GM23338 (cell line): ENCODE measurements around the gene CACNA2D3. TPM values are rescaled to one million over a fixed set of nuclear protein-coding genes. Genes with fewer than 3 reads are reported as not detected.

ENCODE experiments used
- ATAC-seq: fragments of 200-7000 bp; cut with Tn5 transposase; 3 replicates; pipeline ENCODE4 v1.9.1; 2020
- DNase-seq: peaks from one replicate; pipeline ENCODE4 v3.0.0-alpha.2; 2015; ENCODE audit warnings: low spot score
- H2AFZ ChIP-seq: fragments of 200-600 bp; sonication (generic); 2 replicates; pipeline ENCODE4 v1.8.0; 2016; ENCODE audit warnings: antibody characterized with exemption, mild to moderate bottlenecking, moderate library complexity
- H3F3A ChIP-seq: fragments of 200-600 bp; sonication (generic); replicated peaks from 2 replicates; pipeline ENCODE4 v1.8.0; 2017; ENCODE audit warnings: antibody characterized with exemption, mixed run types, low read depth
- H3K27ac ChIP-seq: fragments of 200-600 bp; sonication (generic); 2 replicates; pipeline ENCODE4 v1.6.1; 2016; ENCODE audit warnings: low read depth
- H3K27me3 ChIP-seq: fragments of 200-600 bp; sonication (generic); 2 replicates; pipeline ENCODE4 v1.8.0; 2016; ENCODE audit warnings: mild to moderate bottlenecking, mixed run types, moderate library complexity; ENCODE audit not compliant: insufficient read depth
- H3K36me3 ChIP-seq: fragments of 200-600 bp; sonication (generic); 2 replicates; pipeline ENCODE4 v1.8.0; 2016; ENCODE audit warnings: mild to moderate bottlenecking; ENCODE audit not compliant: insufficient read depth
- H3K4me1 ChIP-seq: fragments of 200-600 bp; sonication (generic); 2 replicates; pipeline ENCODE4 v1.8.0; 2016; ENCODE audit warnings: mild to moderate bottlenecking, moderate library complexity; ENCODE audit not compliant: insufficient read depth
- H3K4me2 ChIP-seq: fragments of 200-600 bp; sonication (generic); 2 replicates; pipeline ENCODE4 v1.7.1; 2017; ENCODE audit warnings: mixed run types
- H3K4me3 ChIP-seq: fragments of 200-600 bp; sonication (generic); 2 replicates; pipeline ENCODE4 v1.6.1; 2016; ENCODE audit warnings: mixed run types
- H3K79me2 ChIP-seq: fragments of 200-600 bp; sonication (generic); replicated peaks from 2 replicates; pipeline ENCODE4 v1.8.0; 2017; ENCODE audit warnings: mild to moderate bottlenecking; ENCODE audit not compliant: insufficient read depth
- H3K9me2 ChIP-seq: fragments of 200-600 bp; sonication (generic); 2 replicates; pipeline ENCODE4 v1.8.0; 2017; ENCODE audit not compliant: insufficient read depth
- H4K20me1 ChIP-seq: fragments of 200-600 bp; sonication (generic); replicated peaks from 2 replicates; pipeline ENCODE4 v1.8.0; 2017; ENCODE audit warnings: mild to moderate bottlenecking; ENCODE audit not compliant: insufficient read depth
- H3K27ac Mint-ChIP-seq: 2 replicates; pipeline ENCODE4 v1.8.0; 2020; ENCODE audit warnings: inconsistent platforms, mild to moderate bottlenecking, moderate library complexity, mixed read lengths
- H3K27me3 Mint-ChIP-seq: 3 replicates; pipeline ENCODE4 v1.8.0; 2022; ENCODE audit warnings: low read depth, mild to moderate bottlenecking, moderate library complexity, mixed read lengths, inconsistent platforms; ENCODE audit not compliant: insufficient read depth, poor library complexity
- H3K36me3 Mint-ChIP-seq: 3 replicates; pipeline ENCODE4 v1.8.0; 2021; ENCODE audit warnings: low read depth, mild to moderate bottlenecking, inconsistent platforms, moderate library complexity, mixed read lengths
- H3K4me1 Mint-ChIP-seq: 3 replicates; pipeline ENCODE4 v1.8.0; 2020; ENCODE audit warnings: mild to moderate bottlenecking, inconsistent platforms, mixed read lengths
- H3K4me3 Mint-ChIP-seq: 3 replicates; pipeline ENCODE4 v1.8.0; 2021; ENCODE audit warnings: moderate library complexity, mild to moderate bottlenecking, inconsistent platforms, mixed read lengths
- H3K9me3 Mint-ChIP-seq: 3 replicates; pipeline ENCODE4 v1.8.0; 2020; ENCODE audit warnings: moderate library complexity, mild to moderate bottlenecking, inconsistent platforms, mixed read lengths
- CREB1 ChIP-seq: fragments of 250-450 bp; sonication (Bioruptor Pico); IDR thresholded peaks from 2 replicates; pipeline ENCODE4 v1.5.0; 2020; ENCODE audit warnings: low read depth, mild to moderate bottlenecking, moderate library complexity
- ETS1 ChIP-seq: IDR thresholded peaks from 2 replicates; pipeline ENCODE4 v1.6.1; 2016; ENCODE audit warnings: antibody characterized with exemption
- EZH2 ChIP-seq: fragments of 200-600 bp; sonication (generic); IDR thresholded peaks from one replicate; pipeline ENCODE4 v1.8.0; 2017; ENCODE audit warnings: antibody characterized with exemption, mild to moderate bottlenecking, low read depth; ENCODE audit not compliant: unreplicated experiment
- EZH2phosphoT487 ChIP-seq: fragments of 200-600 bp; sonication (generic); IDR thresholded peaks from one replicate; pipeline ENCODE4 v1.8.1; 2018; ENCODE audit warnings: antibody characterized with exemption; ENCODE audit not compliant: unreplicated experiment
- JUNB ChIP-seq: IDR thresholded peaks from one replicate; pipeline ENCODE4 v1.6.1; 2016; ENCODE audit warnings: antibody characterized with exemption; ENCODE audit not compliant: unreplicated experiment
- NANOG ChIP-seq: IDR thresholded peaks from 2 replicates; pipeline ENCODE4 v1.6.1; 2016; ENCODE audit warnings: antibody characterized with exemption, borderline replicate concordance
- REST ChIP-seq: IDR thresholded peaks from one replicate; pipeline ENCODE4 v1.6.1; 2018; ENCODE audit warnings: antibody characterized with exemption; ENCODE audit not compliant: unreplicated experiment
- STAT1 ChIP-seq: IDR thresholded peaks from one replicate; pipeline ENCODE4 v1.6.1; 2016; ENCODE audit warnings: antibody characterized with exemption; ENCODE audit not compliant: unreplicated experiment
- ZNF331 ChIP-seq: fragments of 250-450 bp; sonication (Bioruptor Pico); IDR thresholded peaks from 2 replicates; pipeline ENCODE4 v1.5.0; 2020; ENCODE audit warnings: low read depth, mild to moderate bottlenecking, moderate library complexity
- ZNF462 ChIP-seq: fragments of 250-450 bp; sonication (Bioruptor Pico); IDR thresholded peaks from 2 replicates; pipeline ENCODE4 v1.5.0; 2020; ENCODE audit warnings: mild to moderate bottlenecking, moderate library complexity
- polyA plus RNA-seq: library from polyadenylated mRNA; unstranded; fragments of >200 nt; fragmentation: Nextera tagmentation; extraction: Ambion mirVana; gene quantifications from 2 replicates; pipeline ENCODE4 v1.2.1, GENCODE V29; 2016
- total RNA-seq: library from RNA; depleted of rRNA; stranded (reverse); fragments of >200 nt; shearing (Covaris generic); gene quantifications from 2 replicates; pipeline ENCODE4 v1.2.3, GENCODE V29; 2014

The CACNA2D3 gene
- total and polyA plus RNA-seq, 2 experiments from 2014 or later: 2.2 to 2.3 TPM

- H3K9me3 Mint-ChIP-seq: peaks cover 5% of the 10 kb centered on the region; the same call in 1 of the 3 replicates
- H3K27ac ChIP-seq: no peak overlapping the region
- H3K27me3 ChIP-seq: no peaks in the 10 kb centered on the region
- TF ChIP-seq ZNF331: no peak
- no peak for TF ChIP-seq NANOG
- TF ChIP-seq JUNB: no peak
- no peak for TF ChIP-seq ETS1
- TF ChIP-seq EZH2phosphoT487: no peak
- H2AFZ ChIP-seq: no peak overlapping the region
- H3K9me2 ChIP-seq: no peaks in the 10 kb centered on the region
- H3K4me3 ChIP-seq: no peak overlapping the region
- no peak overlapping the region for H3K4me2 ChIP-seq
- no peaks in the 10 kb centered on the region for H3K4me1 ChIP-seq
- no peaks in the 10 kb centered on the region for H3K79me2 ChIP-seq
- DNase-seq (no peak), ATAC-seq (no peak)
- no peaks in the 10 kb centered on the region; the same call in 1 of the 2 replicates for H4K20me1 ChIP-seq
- no peak overlapping the region for H3K4me3 Mint-ChIP-seq
- no peaks in the 10 kb centered on the region for H3F3A ChIP-seq
- no peaks in the 10 kb centered on the region for H3K4me1 Mint-ChIP-seq
- no peak overlapping the region for H3K27ac Mint-ChIP-seq
- no peaks in the 10 kb centered on the region; the same call in 1 of the 2 replicates for H3K36me3 ChIP-seq
- H3K36me3 Mint-ChIP-seq: peaks cover 7% of the 10 kb centered on the region; the same call in 2 of the 3 replicates
- peaks cover 3% of the 10 kb centered on the region for H3K27me3 Mint-ChIP-seq
Measured at GRCh38 chr3:54906763-54907162, 784.4 kb downstream of the CACNA2D3 start.

- Mint-ChIP-seq H3K4me1 (no peaks in the 10 kb centered on the region), H3K9me3 (peaks cover 12% of the 10 kb centered on the region), H3K27ac (no peak overlapping the region), H3K27me3 (peaks cover 3% of the 10 kb centered on the region), H3K36me3 (peaks cover 21% of the 10 kb centered on the region), H3K4me3 (no peak overlapping the region)
- no peak for DNase-seq
- ATAC-seq: no peak
- Histone ChIP-seq H2AFZ (no peak overlapping the region), H3K9me2 (no peaks in the 10 kb centered on the region; the same call in 1 of the 2 replicates), H3K27me3 (no peaks in the 10 kb centered on the region), H3K4me3 (no peak overlapping the region), H3K79me2 (no peaks in the 10 kb centered on the region), H3K36me3 (peaks cover 4% of the 10 kb centered on the region; the same call in 1 of the 2 replicates), H3K4me1 (no peaks in the 10 kb centered on the region), H3K4me2 (no peak overlapping the region), H4K20me1 (no peaks in the 10 kb centered on the region; the same call in 1 of the 2 replicates), H3K27ac (no peak overlapping the region), H3F3A (no peaks in the 10 kb centered on the region)
- TF ChIP-seq ZNF331: no peak
- TF ChIP-seq NANOG: no peak
- TF ChIP-seq REST: no peak
- no peak for TF ChIP-seq EZH2
- TF ChIP-seq ZNF462: no peak
- no peak for TF ChIP-seq STAT1
- TF ChIP-seq CREB1 (CRISPR knock-in tag): no peak
- no peak for TF ChIP-seq ETS1
Measured at GRCh38 chr3:54909191-54909590, 786.8 kb downstream of the CACNA2D3 start.
